ENCODE results near the gene FATE1. TPM values are rescaled to one million over a fixed set of nuclear protein-coding genes. Genes with fewer than 3 reads are reported as not detected.

The FATE1 gene
- total RNA-seq, 1 experiment from 2014 or later = not detected

DNA sequence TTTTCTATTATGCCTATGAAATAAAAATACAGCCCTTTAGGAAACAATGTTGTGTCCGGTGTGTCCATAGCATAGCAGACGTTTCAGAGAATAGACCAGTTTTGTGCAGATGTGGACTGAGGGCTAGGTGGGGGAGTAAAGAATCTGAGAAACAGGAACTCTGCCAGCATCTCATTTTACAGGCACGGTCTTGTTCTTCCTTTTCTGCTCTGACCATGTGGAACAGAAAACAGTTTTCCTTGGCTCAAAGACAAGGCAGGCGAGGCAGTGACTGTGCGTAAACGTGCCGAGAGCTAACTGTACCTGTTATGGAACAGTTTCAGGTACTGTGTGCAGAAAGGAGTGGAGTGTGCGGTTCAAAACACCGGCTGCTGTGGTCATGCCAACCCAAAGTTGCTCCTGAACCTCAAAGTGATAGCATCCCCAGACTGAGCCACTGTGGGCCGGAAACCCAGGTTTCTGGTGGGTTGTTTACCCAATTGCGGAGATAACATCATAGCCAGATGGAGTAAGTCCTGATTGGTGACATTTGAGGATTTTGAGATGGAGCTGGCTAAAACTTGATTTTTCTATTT, 38.9 kb downstream of the FATE1 start:
- Histone ChIP-seq H3K9me3 (no peaks in the 10 kb centered on the region), H3K27me3 (no peaks in the 10 kb centered on the region), H3K36me3 (no peaks in the 10 kb centered on the region), H3K4me3 (no peak overlapping the region)
- DNase-seq = no peak

DNA sequence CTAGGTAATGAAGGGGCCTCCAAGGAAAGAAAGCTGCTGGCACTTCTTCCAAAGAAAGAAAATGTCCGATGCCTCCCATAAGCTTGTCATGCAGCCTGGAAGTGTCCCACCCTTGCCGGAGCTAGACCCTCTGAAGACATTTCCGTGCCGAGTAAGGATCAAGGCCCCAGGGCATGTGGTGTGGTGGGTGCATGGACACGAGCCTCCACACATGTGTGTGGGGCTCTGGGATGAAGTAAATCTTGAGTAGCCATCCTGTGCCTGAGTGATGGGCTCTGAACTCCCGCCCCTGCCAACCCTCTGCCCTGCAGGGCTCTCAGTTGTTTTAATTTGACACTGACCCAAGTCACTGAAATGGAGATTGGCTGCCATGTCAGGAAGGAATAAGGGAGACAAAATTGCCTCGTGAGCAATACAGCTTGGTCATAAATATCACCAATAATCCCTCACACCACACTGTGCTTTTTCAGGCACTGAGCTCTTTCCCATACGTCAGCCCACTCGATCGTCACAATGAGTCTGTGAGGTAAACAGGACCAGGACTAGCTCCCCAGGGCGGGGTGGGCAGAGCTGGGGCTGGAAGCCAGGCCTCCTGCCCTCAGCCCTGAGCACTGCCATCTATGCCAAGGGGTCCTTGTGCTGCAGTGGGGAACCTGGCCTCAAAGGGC, 43.3 kb downstream of the FATE1 start:
- Histone ChIP-seq H3K4me3 (no peak overlapping the region), H3K36me3 (no peaks in the 10 kb centered on the region), H3K27me3 (no peaks in the 10 kb centered on the region), H3K9me3 (no peaks in the 10 kb centered on the region)
- no peak for DNase-seq

DNA sequence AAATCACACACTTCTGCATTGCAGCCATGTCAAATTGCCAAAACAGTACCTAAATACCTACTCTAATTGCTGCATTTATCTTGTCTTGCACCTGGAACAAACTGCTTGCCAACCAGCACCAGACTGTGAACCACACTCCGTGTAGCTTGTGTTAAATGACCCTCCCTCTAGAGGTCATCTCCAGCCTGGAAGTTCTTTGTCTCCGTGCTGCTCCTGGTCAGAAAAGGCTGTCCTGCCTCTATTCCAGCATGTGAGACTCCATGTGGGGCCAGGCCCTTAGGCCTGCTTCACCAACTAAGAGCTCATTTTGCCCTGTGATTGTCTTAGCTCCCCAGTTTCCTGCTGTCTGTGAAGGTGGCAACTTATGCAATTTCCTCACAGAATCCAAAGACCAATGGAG, 47.0 kb downstream of the FATE1 start:
- Histone ChIP-seq H3K36me3 (no peaks in the 10 kb centered on the region), H3K27me3 (no peaks in the 10 kb centered on the region), H3K9me3 (no peaks in the 10 kb centered on the region), H3K4me3 (no peak overlapping the region)
- DNase-seq = no peak

DNA sequence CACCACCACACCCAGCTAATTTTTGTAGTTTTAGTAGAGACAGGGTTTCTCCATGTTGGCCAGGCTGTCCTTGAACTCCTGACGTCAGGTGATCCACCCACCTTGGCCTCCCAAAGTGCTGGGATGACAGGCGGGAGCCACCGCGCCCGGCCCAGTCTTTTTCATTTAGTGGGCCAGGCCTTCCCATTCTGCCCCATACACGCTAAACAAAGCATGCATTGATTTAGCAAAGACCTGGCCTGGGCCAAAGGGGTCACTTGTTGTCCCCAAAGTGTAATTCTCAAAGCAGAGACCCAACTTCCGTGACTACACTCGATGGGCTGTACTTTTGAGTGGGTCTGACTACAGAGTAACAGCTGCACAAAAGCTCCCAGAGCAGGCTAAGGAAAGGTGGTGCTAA, 47.9 kb downstream of the FATE1 start:
- Histone ChIP-seq H3K27me3 (no peaks in the 10 kb centered on the region), H3K36me3 (no peaks in the 10 kb centered on the region), H3K4me3 (no peak overlapping the region)

DNA sequence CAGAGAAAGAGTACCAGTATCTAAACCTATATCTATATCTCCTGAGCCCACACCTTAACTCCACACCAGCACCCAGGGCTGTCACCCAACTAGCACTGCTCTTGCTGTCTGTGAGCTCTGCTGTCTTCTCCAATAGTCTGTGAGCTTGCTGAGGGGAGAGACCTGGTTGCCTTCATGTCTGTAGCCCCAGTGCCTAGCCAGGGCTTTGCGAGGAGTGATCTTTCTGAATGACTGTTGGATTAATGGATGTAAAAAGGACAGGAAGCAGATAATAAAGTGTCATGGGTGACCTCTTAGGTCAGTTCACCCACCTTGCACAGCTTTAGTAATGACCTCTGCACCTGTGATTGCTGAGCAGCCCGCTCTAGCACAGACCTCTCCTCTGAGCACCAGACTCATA, 49.2 kb downstream of the FATE1 start:
- no peaks in the 10 kb centered on the region for H3K27me3 ChIP-seq
- DNase-seq = no peak
- no peaks in the 10 kb centered on the region for H3K9me3 ChIP-seq
- H3K4me3 ChIP-seq = no peak overlapping the region
- no peaks in the 10 kb centered on the region for H3K36me3 ChIP-seq

More for the DNA sequence above, 47.9 kb downstream of the FATE1 start:
- H3K9me3 ChIP-seq = no peaks in the 10 kb centered on the region
- no peak for DNase-seq

DNA sequence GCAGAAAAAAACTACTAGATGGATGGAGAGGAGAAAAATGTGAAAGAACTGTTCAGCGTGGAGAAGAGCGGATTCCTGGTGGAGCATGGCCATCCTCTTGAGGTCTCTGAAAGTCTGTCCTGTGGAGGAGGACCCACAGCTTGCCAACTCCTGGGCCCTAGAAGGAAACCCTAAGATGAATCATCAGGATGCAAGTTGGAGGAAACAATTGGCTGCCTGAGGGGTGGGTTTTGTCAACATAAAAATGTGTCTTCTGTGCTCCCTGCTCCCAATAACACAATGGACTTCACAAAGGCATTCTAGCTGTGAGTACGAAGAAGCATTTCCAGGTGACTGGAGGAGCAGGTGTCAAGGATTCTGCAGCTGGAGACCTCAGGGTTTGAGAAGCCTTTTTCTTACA, 55.9 kb downstream of the FATE1 start:
- no peaks in the 10 kb centered on the region for H3K36me3 ChIP-seq
- no peaks in the 10 kb centered on the region for H3K9me3 ChIP-seq
- no peak overlapping the region for H3K4me3 ChIP-seq
- peak; percentile 12 for DNase-seq
- H3K27me3 ChIP-seq = no peaks in the 10 kb centered on the region

Other genes with a start within 250 kb of the FATE1 start
- gene PASD1, start 152.4 kb upstream of the FATE1 start, total RNA-seq (2014; rRNA removed; shearing (Covaris generic); ENCODE audit: low replicate concordance) = not detected in 2 replicates
- not detected in 2 replicates for gene PRRG3, start 20.6 kb upstream of the FATE1 start, total RNA-seq (2014; rRNA removed; shearing (Covaris generic); ENCODE audit: low replicate concordance)
- not detected in 2 replicates for gene CNGA2, start 18.7 kb downstream of the FATE1 start, total RNA-seq (2014; rRNA removed; shearing (Covaris generic); ENCODE audit: low replicate concordance)
- not detected in 2 replicates for gene MAGEA4, start 196.9 kb downstream of the FATE1 start, total RNA-seq (2014; rRNA removed; shearing (Covaris generic); ENCODE audit: low replicate concordance)